Spleen (tissue), 11 donors: ENCODE results near the gene UST. TPM values are rescaled to one million over a fixed set of nuclear protein-coding genes. Genes with fewer than 3 reads are reported as not detected.

ENCODE experiments used
- DNase-seq: peaks from one replicate; pipeline ENCODE4 v3.0.0-alpha.2; 2020
- H3K27ac ChIP-seq, 8 donors: fragments of 200-600 bp; sonication (generic) in 7 of 8; 1 replicate in 4 of 8; 2 replicates in 4 of 8; pipeline versions ENCODE4 v1.5.0 to v1.8.0; 2016 to 2021; ENCODE audit warnings: inconsistent platforms in 4 of 8, mild to moderate bottlenecking in 4 of 8, moderate library complexity in 1 of 8
- H3K27me3 ChIP-seq, 7 donors: fragments of 200-600 bp; sonication (generic) in 6 of 7; replicated peaks in 1 of 7; 1 replicate in 4 of 7; 2 replicates in 3 of 7; pipeline versions ENCODE4 v1.5.0 to v1.8.0; 2016 to 2021; ENCODE audit warnings: inconsistent platforms in 3 of 7, mild to moderate bottlenecking in 1 of 7
- H3K36me3 ChIP-seq, 6 donors: fragments of 200-600 bp; sonication (generic) in 5 of 6; 1 replicate in 4 of 6; 2 replicates in 2 of 6; pipeline versions ENCODE4 v1.5.0 to v1.8.0; 2016 to 2021; ENCODE audit warnings: inconsistent platforms in 2 of 6
- H3K4me1 ChIP-seq, 6 donors: fragments of 200-600 bp; sonication (generic) in 5 of 6; 1 replicate in 3 of 6; 2 replicates in 3 of 6; pipeline versions ENCODE4 v1.5.0 to v1.8.0; 2016 to 2021; ENCODE audit warnings: inconsistent platforms in 3 of 6
- H3K4me3 ChIP-seq, 8 donors: fragments of 200-600 bp; sonication (generic) in 7 of 8; 1 replicate in 4 of 8; 2 replicates in 4 of 8; pipeline versions ENCODE4 v1.5.0 to v1.8.0; 2016 to 2021; ENCODE audit warnings: inconsistent platforms in 4 of 8, mild to moderate bottlenecking in 4 of 8, moderate library complexity in 2 of 8
- H3K9me3 ChIP-seq, 8 donors: fragments of 200-600 bp; sonication (generic) in 7 of 8; 1 replicate in 4 of 8; 2 replicates in 4 of 8; pipeline versions ENCODE4 v1.5.0 to v1.8.0; 2016 to 2021; ENCODE audit warnings: inconsistent platforms in 4 of 8
- CTCF ChIP-seq, 11 experiments: fragments of 200-600 bp in 7 of 11; fragments of 450-650 bp in 4 of 11; sonication (generic) in 4 of 11; IDR thresholded peaks in 8 of 11; conservative IDR thresholded peaks in 3 of 11; 1 replicate in 7 of 11; 2 replicates in 4 of 11; pipeline versions ENCODE4 v1.4.0 to v1.8.0; 2016 to 2021; ENCODE audit warnings: antibody characterized with exemption in 11 of 11, inconsistent platforms in 4 of 11, mild to moderate bottlenecking in 1 of 11
- POLR2A ChIP-seq, 3 donors: fragments of 450-650 bp; IDR thresholded peaks; one replicate each; pipeline ENCODE4 v1.5.1; 2017; ENCODE audit warnings: antibody characterized with exemption in 3 of 3, mild to moderate bottlenecking in 1 of 3
- POLR2AphosphoS5 ChIP-seq, 3 donors: sonication (generic); formaldehyde crosslinking; IDR thresholded peaks; one replicate each; pipeline ENCODE4 v1.5.1; 2017; ENCODE audit warnings: antibody characterized with exemption in 3 of 3
- WGBS, 5 donors: extraction: QIAGEN DNeasy Blood & Tissue Kit in 3 of 5; methylation state at CpG; one replicate each; pipeline versions ENCODE4 v1.1.5 to v1.1.7; 2013 to 2018; 5-methylcytosine and 5-hydroxymethylcytosine counted together
- intact Hi-C: fragments of 100-400 bp; cut with DNase I; formaldehyde crosslinking; loops from one replicate; pipeline ENCODE4 v1.15.0; 2023; ENCODE audit warnings: low total_unique reads
- polyA plus RNA-seq, 3 donors: library from polyadenylated mRNA; stranded (reverse); fragments of 200-250 nt; gene quantifications; one replicate each; pipeline ENCODE4 v1.2.1, GENCODE V29; 2013
- total RNA-seq, 7 donors: library from RNA; depleted of rRNA in 3 of 7; stranded (reverse); fragments of >200 nt in 3 of 7; fragmentation: NEBNext Ultra II Directional in 4 of 7; extraction: Animal tissue kit (Norgen Biotek cat#: 25700) in 4 of 7; gene quantifications; one replicate each; pipeline versions ENCODE4 v1.1.0 to v1.2.1, GENCODE V29; 2016 to 2021
- donor health status: healthy with polysubstance abuse.
- donor health status: DM: no; HTN: no; CAD: no; lungs with moderate emphysema.
- donor health status: DM: no; HTN: no; CAD: no.
- donor health status: Bipolar disorder and iron deficiency.
- donor health status: healthy.
- donor health status: DM: no; HTN: no; CAD: no.
- donor health status: DM: yes; HTN: yes; CAD: no.

UST gene
- total and polyA plus RNA-seq, 10 donors = 6.4 to 26.8 (median 14.4) TPM

DNA sequence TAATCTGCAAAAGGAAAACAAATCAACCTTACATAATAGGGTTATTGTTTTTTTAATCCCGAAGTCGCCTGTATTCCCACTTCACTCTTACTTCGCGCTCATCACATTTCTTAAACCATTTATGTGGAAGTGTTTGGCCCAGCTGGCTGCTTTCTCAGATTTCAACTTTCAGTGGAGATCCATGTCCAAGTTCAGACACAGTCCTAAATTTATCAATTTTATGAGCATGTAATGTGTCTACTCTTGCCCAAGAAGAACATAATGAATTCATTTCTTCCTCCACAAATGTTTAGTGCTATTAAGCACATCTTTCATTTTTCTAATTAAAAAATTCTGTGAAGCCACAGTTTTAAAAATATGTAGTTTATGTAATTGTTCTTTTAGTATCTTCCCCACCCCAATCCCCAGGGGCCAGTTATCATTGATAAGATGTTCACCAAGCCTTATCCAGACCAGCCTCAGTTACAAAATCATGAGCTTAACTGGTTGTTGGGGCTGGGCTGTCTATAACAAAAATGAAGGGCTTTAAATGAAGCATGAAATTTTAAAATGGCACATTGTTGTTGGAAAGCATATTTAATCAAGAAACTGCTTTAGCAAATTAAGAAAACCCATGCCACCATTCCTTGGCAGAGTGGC, 151.7 kb downstream of the UST start:
- 85 to 92% (median 88%) methylated on average over 4 of the region's 4 CpGs for WGBS, 5 donors
- intact Hi-C loops = no loop called here
- H3K9me3 ChIP-seq = peaks cover 0 to 3% (median 0%) of the 10 kb centered on the region in 8 donors
- no peak overlapping the region for H3K4me3 ChIP-seq
- TF ChIP-seq POLR2A (IDR thresholded peaks at IDR 0.05) = no peak
- TF ChIP-seq CTCF (IDR thresholded peaks at IDR 0.05 in 8 of 11, conservative IDR thresholded peaks at IDR 0.05 in 3 of 11) = no peak
- no peak for TF ChIP-seq POLR2AphosphoS5 (IDR thresholded peaks at IDR 0.05)
- no peaks in the 10 kb centered on the region for H3K4me1 ChIP-seq
- H3K27me3 ChIP-seq = no peaks in the 10 kb centered on the region
- no peak for DNase-seq
- H3K27ac ChIP-seq = no peak overlapping the region
- H3K36me3 ChIP-seq = peaks cover 0 to 6% (median 0%) of the 10 kb centered on the region in 6 donors

DNA sequence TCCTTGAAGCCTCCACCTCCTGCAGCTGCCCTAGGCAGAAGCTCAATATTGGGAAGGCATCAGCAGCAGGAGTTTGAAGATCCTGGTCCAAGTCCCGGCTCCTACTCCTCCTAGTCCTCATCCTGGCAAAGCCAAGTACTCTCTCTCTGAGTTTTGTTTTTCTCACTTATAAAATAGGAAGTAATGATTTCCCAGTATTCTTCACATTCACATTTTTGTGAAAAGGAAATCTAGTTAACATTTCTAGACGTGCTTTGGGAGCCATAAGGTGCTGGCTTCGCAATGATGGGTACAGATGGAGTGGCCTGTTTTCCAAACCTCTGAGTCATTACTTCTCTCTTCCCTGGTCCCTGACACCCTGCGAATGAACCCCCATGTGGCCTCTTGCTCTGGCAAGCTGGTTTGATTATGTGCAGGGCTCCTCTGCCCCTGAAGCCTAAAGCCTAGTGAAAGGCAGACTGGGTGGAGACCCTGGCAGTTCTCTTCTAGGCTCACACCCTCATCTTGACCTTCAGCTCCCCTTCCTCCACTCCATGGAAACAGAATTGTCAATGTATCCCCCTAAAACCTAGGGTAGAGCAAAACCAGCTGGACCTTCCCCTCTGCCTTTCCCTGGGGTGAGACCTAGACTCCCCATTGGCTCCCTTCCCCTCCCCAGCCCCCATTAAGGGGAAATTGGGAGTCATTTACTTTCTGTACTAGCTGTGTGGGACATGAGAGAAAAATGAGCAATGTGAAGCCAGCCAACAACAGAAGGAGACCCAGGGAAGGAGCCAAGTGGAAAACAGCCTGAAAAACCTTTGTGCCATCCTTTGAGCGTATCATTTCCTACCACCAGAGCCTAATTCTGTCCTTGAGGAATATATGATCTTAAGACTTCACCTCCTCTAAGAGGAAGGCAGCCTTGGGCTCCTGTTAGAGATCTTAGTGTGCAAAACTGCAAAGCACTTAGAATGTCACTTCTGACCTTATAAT, 158.4 kb downstream of the UST start:
- TF ChIP-seq CTCF (IDR thresholded peaks at IDR 0.05 in 8 of 11, conservative IDR thresholded peaks at IDR 0.05 in 3 of 11) = no peak
- no peak for TF ChIP-seq POLR2A (IDR thresholded peaks at IDR 0.05)
- TF ChIP-seq POLR2AphosphoS5 (IDR thresholded peaks at IDR 0.05) = no peak
- H3K9me3 ChIP-seq = peaks cover 0 to 2% (median 0%) of the 10 kb centered on the region in 8 donors
- H3K27ac ChIP-seq = no peak overlapping the region
- no peak for DNase-seq
- no peak overlapping the region for H3K4me3 ChIP-seq
- H3K4me1 ChIP-seq = no peaks in the 10 kb centered on the region
- WGBS, 5 donors = 83 to 87% (median 85%) methylated on average over 5 of the region's 5 CpGs
- intact Hi-C loops = no loop called here
- H3K36me3 ChIP-seq = peaks cover 0 to 3% (median 0%) of the 10 kb centered on the region in 6 donors
- H3K27me3 ChIP-seq = no peaks in the 10 kb centered on the region

DNA sequence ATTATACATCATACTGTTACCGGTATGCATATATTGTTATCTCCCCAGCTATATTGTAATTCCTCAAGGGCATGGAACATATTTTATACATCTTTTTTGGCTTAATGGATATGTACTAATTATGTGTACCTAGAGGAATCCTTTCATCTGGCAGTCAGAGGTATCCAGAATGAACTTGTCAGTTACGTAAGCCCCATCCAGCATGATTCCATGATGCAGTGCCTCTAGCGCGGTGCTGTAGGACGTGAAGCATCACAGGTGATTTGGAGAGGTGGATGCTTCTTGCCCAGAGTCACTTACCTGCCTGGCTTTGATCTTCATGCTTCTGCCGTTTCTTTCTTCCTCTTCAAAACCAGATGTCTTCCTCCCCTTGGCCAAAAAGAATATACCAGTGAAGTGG, 159.1 kb downstream of the UST start:
- Histone ChIP-seq H3K4me1 (no peaks in the 10 kb centered on the region), H3K9me3 (no peaks in the 10 kb centered on the region), H3K4me3 (no peak overlapping the region), H3K27me3 (no peaks in the 10 kb centered on the region), H3K36me3 (no peaks in the 10 kb centered on the region), H3K27ac (no peak overlapping the region)
- WGBS, 5 donors = 86 to 91% (median 89%) methylated on average over 6 of the region's 6 CpGs
- TF ChIP-seq POLR2AphosphoS5 (IDR thresholded peaks at IDR 0.05) (no peak), CTCF (IDR thresholded peaks at IDR 0.05 in 8 of 11, conservative IDR thresholded peaks at IDR 0.05 in 3 of 11) (no peak), POLR2A (IDR thresholded peaks at IDR 0.05) (no peak)
- intact Hi-C loops = no loop called here
- no peak for DNase-seq

DNA sequence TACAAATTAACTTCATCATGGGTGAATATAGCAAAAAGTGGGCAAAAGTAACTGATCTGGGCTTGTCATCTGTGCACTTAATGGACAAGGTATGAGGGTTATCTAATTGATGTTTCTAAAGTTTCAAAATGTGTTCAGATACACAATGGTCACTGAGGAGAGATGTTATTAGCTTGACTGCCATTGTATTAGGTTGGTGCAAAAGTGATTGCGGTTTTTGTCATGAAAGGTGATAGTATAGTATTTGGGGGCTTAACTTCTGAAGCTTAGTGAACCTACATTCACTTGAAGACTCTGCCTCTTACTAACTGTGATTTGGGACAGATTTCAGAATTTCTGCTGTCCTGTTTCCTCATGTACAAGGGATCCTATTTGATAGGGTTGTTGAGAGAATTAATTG, 159.6 kb downstream of the UST start:
- no peaks in the 10 kb centered on the region for H3K36me3 ChIP-seq
- H3K27ac ChIP-seq = no peak overlapping the region
- H3K9me3 ChIP-seq = no peaks in the 10 kb centered on the region
- 88 to 100% (median 97%) methylated on average over 1 of the region's 1 CpG for WGBS, 5 donors
- no peak for DNase-seq
- TF ChIP-seq CTCF (IDR thresholded peaks at IDR 0.05 in 8 of 11, conservative IDR thresholded peaks at IDR 0.05 in 3 of 11) (no peak), POLR2A (IDR thresholded peaks at IDR 0.05) (no peak), POLR2AphosphoS5 (IDR thresholded peaks at IDR 0.05) (no peak)
- intact Hi-C loops = no loop called here
- no peaks in the 10 kb centered on the region for H3K4me1 ChIP-seq
- no peaks in the 10 kb centered on the region for H3K27me3 ChIP-seq
- H3K4me3 ChIP-seq = no peak overlapping the region
